OCI-LY1 (cell line): ENCODE results near the gene CACNA1E.

Source experiments
- CTCF ChIP-seq: fragments of 200-600 bp; sonication (generic), shearing (Covaris generic); IDR thresholded peaks from 2 replicates; pipeline ENCODE4 v1.5.1; 2017; ENCODE audit warnings: mild to moderate bottlenecking, antibody characterized with exemption, low read length, moderate library complexity, mixed read lengths
- EZH2 ChIP-seq: fragments of 200-600 bp; sonication (generic), shearing (Covaris generic); IDR thresholded peaks from 2 replicates; pipeline ENCODE4 v1.8.0; 2017; ENCODE audit warnings: borderline replicate concordance, mixed run types, mild to moderate bottlenecking, antibody characterized with exemption, low read length, moderate library complexity, mixed read lengths

- no peak for TF ChIP-seq CTCF
- no peak for TF ChIP-seq EZH2
These were observed 178.3 kb downstream of the CACNA1E start for GRCh38 chr1:181661569-181661968.
